Naive B cell (primary cell): ENCODE data around the gene ABHD12B. TPM values are rescaled to one million over a fixed set of nuclear protein-coding genes. Genes with fewer than 3 reads are reported as not detected.
A peak's percentile ranks its signal among the peaks of the same experiment; 100 is the strongest.

ENCODE experiments used
- ATAC-seq, 2 donors: fragments of 150-1000 bp; cut with Tn5 transposase; 2 replicates each; pipeline ENCODE4 v1.10.0; 2021; ENCODE audit warnings: low read depth in 2 of 2, mild to moderate bottlenecking in 2 of 2, moderate library complexity in 2 of 2
- DNase-seq: peaks from one replicate; pipeline ENCODE4 v3.0.0; 2022
- H3K27ac Mint-ChIP-seq, 6 donors: one replicate each; pipeline ENCODE4 v1.8.0; 2020 to 2022; ENCODE audit warnings: mild to moderate bottlenecking in 6 of 6, mixed read lengths in 6 of 6, moderate library complexity in 5 of 6, inconsistent platforms in 2 of 6
- H3K27me3 Mint-ChIP-seq, 3 donors: one replicate each; pipeline ENCODE4 v1.8.0; 2021 to 2022; ENCODE audit warnings: mixed read lengths in 3 of 3, mild to moderate bottlenecking in 1 of 3
- H3K36me3 Mint-ChIP-seq, 2 donors: one replicate each; pipeline ENCODE4 v1.8.0; 2020 to 2022; ENCODE audit warnings: mixed read lengths in 2 of 2, inconsistent platforms in 1 of 2, mild to moderate bottlenecking in 1 of 2
- H3K4me1 Mint-ChIP-seq, 3 donors: one replicate each; pipeline ENCODE4 v1.8.0; 2020 to 2022; ENCODE audit warnings: mixed read lengths in 3 of 3, inconsistent platforms in 1 of 3, mild to moderate bottlenecking in 1 of 3, moderate library complexity in 1 of 3
- H3K4me3 Mint-ChIP-seq, 8 donors: one replicate each; pipeline ENCODE4 v1.8.0; 2020 to 2022; ENCODE audit warnings: mild to moderate bottlenecking in 8 of 8, mixed read lengths in 8 of 8, moderate library complexity in 8 of 8, inconsistent platforms in 2 of 8
- H3K9me3 Mint-ChIP-seq, 7 donors: one replicate each; pipeline ENCODE4 v1.8.0; 2020 to 2022; ENCODE audit warnings: mixed read lengths in 7 of 7, mild to moderate bottlenecking in 5 of 7, inconsistent platforms in 2 of 7, moderate library complexity in 1 of 7
- polyA plus RNA-seq, 6 donors: library from polyadenylated mRNA; unstranded; fragments of 300-500 nt; fragmentation: Illumina TruSeq; gene quantifications; one replicate each; pipeline ENCODE4 v1.2.3, GENCODE V29; 2021; ENCODE audit warnings: low read depth in 6 of 6

ABHD12B gene
- polyA plus RNA-seq, 6 donors from 2014 or later, result not detected

GRCh38 chr14:50953502-50953901, 81.6 kb downstream of the ABHD12B start:
- Mint-ChIP-seq H3K4me3 (no peak overlapping the region), H3K27ac (peak overlapping the region in 1 of 6 donors; percentile 56), H3K27me3 (no peaks in the 10 kb centered on the region), H3K9me3 (peaks cover 0 to 11% (median 0%) of the 10 kb centered on the region in 7 donors), H3K36me3 (no peaks in the 10 kb centered on the region), H3K4me1 (no peaks in the 10 kb centered on the region)
- no peak for ATAC-seq
- DNase-seq, result no peak

Other genes starting within 250 kb of the ABHD12B start
- 10 to 100 TPM; 62.6 to 89.9 (median 71.4) TPM for gene SAV1, start 203.7 kb upstream of the ABHD12B start, polyA plus RNA-seq
- 100 to 1,000 TPM in 1 of 6 donors, 10 to 100 TPM in 5; 20.2 to 100 (median 51.1) TPM for gene NIN, start 40.9 kb upstream of the ABHD12B start, polyA plus RNA-seq
- 1 to 10 TPM in 2 of 6 donors, under 1 TPM in 3, not detected in 1; 0.13 to 1.1 (median 0.36) TPM for gene PYGL, start 72.4 kb downstream of the ABHD12B start, polyA plus RNA-seq
- gene TRIM9, start 223.1 kb downstream of the ABHD12B start, polyA plus RNA-seq, result under 1 TPM in 3 of 6 donors, not detected in 3; 0.15 to 0.21 (median 0.16) TPM